K562 (cell line): ENCODE data around the gene ENDOG. TPM values are rescaled to one million over a fixed set of nuclear protein-coding genes. Genes with fewer than 3 reads are reported as not detected.
"Not testable (repeated sequence)": the region's sequence is repeated elsewhere in the genome, so short reads cannot be mapped to it uniquely, and the experiment has no call there.

ENCODE experiments used
- ATAC-seq: fragments of 200-7000 bp; cut with Tn5 transposase; 3 replicates; pipeline ENCODE4 v1.9.1; 2020; ENCODE audit warnings: moderate library complexity
- BruUV-seq: library from RNA; stranded (reverse); fragments of 400-500 nt; replicated peaks from 2 replicates; lab custom pipeline; 2021; lab: Mats Ljungman, UMichigan
- CTCF ChIA-PET: fragments of 300-600 bp; formaldehyde crosslinking; extraction: SDS; loops from one replicate; lab custom pipeline; 2021; ENCODE audit warnings: low intra/inter-chr PET ratio; lab: Yijun Ruan, JAX
- POLR2A ChIA-PET: fragments of 300-600, 350-650 bp; sonication (Branson Sonifier 250); formaldehyde crosslinking; extraction: SDS; loops from one replicate; lab custom pipeline; 2021; ENCODE audit warnings: antibody characterized with exemption, inconsistent platforms; lab: Yijun Ruan, JAX
- DNase-seq, 4 experiments: peaks; one replicate each; pipeline versions ENCODE4 v3.0.0 to v3.0.0-alpha.2; 2011 to 2018; ENCODE audit warnings: low spot score in 3 of 4, mixed read lengths in 3 of 4; ENCODE audit errors: extremely low read depth in 1 of 4
- FAIRE-seq: peaks from 2 replicates; lab custom pipeline; 2011; peaks lifted over from hg19 to GRCh38; lab: Jason Lieb, UNC
- H2AFZ ChIP-seq: 2 replicates; pipeline ENCODE4 v1.6.0; 2011; ENCODE audit warnings: low read depth, low read length, control low read depth, inconsistent platforms
- H3K27ac ChIP-seq: fragments of 200-600 bp; 3 replicates; pipeline ENCODE4 v1.8.0; 2011; ENCODE audit warnings: low read depth, mild to moderate bottlenecking, control low read depth, inconsistent platforms, low read length, moderate library complexity, mixed read lengths; ENCODE audit errors: extremely low read depth
- H3K27me3 ChIP-seq, 2 experiments: fragments of 300-600 bp in 1 of 2; 2 replicates in 1 of 2; 3 replicates in 1 of 2; pipeline versions ENCODE4 v1.6.0 to v1.8.0; 2011; ENCODE audit warnings: inconsistent platforms in 2 of 2, low read length in 2 of 2, mild to moderate bottlenecking in 1 of 2, mixed read lengths in 1 of 2, moderate library complexity in 1 of 2; ENCODE audit not compliant: control insufficient read depth in 2 of 2, insufficient read depth in 2 of 2
- H3K36me3 ChIP-seq: fragments of 300-600 bp; 3 replicates; pipeline ENCODE4 v1.8.0; 2011; ENCODE audit warnings: mild to moderate bottlenecking, low read length, inconsistent platforms; ENCODE audit not compliant: control insufficient read depth, insufficient read depth
- H3K4me1 ChIP-seq, 2 experiments: fragments of 200-600 bp in 1 of 2; replicated peaks in 1 of 2; 2 replicates in 1 of 2; 3 replicates in 1 of 2; pipeline versions ENCODE4 v1.5.1 to v1.8.0; 2011; ENCODE audit warnings: inconsistent platforms in 2 of 2, low read length in 2 of 2, mild to moderate bottlenecking in 1 of 2, mixed read lengths in 1 of 2, moderate library complexity in 1 of 2; ENCODE audit not compliant: control insufficient read depth in 2 of 2, insufficient read depth in 2 of 2
- H3K4me2 ChIP-seq: 2 replicates; pipeline ENCODE4 v1.6.1; 2011; ENCODE audit warnings: low read length, control low read depth, inconsistent platforms, mixed read lengths; ENCODE audit not compliant: insufficient read depth
- H3K4me3 ChIP-seq: fragments of 200-600 bp; sonication (generic), shearing (Covaris generic); 2 replicates; pipeline ENCODE4 v1.5.1; 2016; ENCODE audit warnings: control low read depth, inconsistent platforms
- H3K79me2 ChIP-seq: fragments of 200-600 bp; 3 replicates; pipeline ENCODE4 v1.8.0; 2011; ENCODE audit warnings: low read length, inconsistent platforms; ENCODE audit not compliant: control insufficient read depth, insufficient read depth
- H3K9ac ChIP-seq, 2 experiments: 2 replicates each; pipeline versions ENCODE4 v1.6.0 to v1.6.1; 2011; ENCODE audit warnings: low read depth in 2 of 2, low read length in 2 of 2, control low read depth in 1 of 2, inconsistent platforms in 1 of 2, mild to moderate bottlenecking in 1 of 2, mixed read lengths in 1 of 2; ENCODE audit not compliant: insufficient read depth in 1 of 2
- H3K9me1 ChIP-seq: one replicate; pipeline ENCODE4 v1.6.0; 2011; ENCODE audit warnings: inconsistent platforms, mild to moderate bottlenecking, low read length, moderate library complexity; ENCODE audit not compliant: control insufficient read depth, insufficient read depth
- H3K9me3 ChIP-seq: replicated peaks from 2 replicates; pipeline ENCODE4 v1.5.1; 2011; ENCODE audit warnings: low read depth, low read length, inconsistent platforms; ENCODE audit not compliant: control insufficient read depth, insufficient read depth
- H4K20me1 ChIP-seq: replicated peaks from 2 replicates; pipeline ENCODE4 v1.6.1; 2011; ENCODE audit warnings: low read length, inconsistent platforms, mixed read lengths; ENCODE audit not compliant: control insufficient read depth, insufficient read depth
- RAD21 ChIP-seq, 2 experiments: fragments of 250-450 bp in 1 of 2; fragments of 450-650 bp in 1 of 2; sonication (Bioruptor Pico) in 1 of 2; formaldehyde crosslinking in 1 of 2; IDR thresholded peaks in 1 of 2; conservative IDR thresholded peaks in 1 of 2; 2 replicates each; pipeline versions ENCODE4 v1.4.0 to v1.8.0; 2020 to 2022; ENCODE audit warnings: mild to moderate bottlenecking in 2 of 2, moderate library complexity in 1 of 2
- WGBS: fragments of 100-300 bp; shearing (Covaris generic); methylation state at CpG from one replicate; pipeline ENCODE4 v1.1.6; 2016; ENCODE audit warnings: low coverage, mixed read lengths; ENCODE audit not compliant: insufficient coverage; ENCODE audit errors: missing lambda C conversion rate; 5-methylcytosine and 5-hydroxymethylcytosine counted together
- in situ Hi-C: fragments of 300-500 bp; cut with MboI; formaldehyde crosslinking; loops from 4 replicates; pipeline ENCODE4 v1.15.0; 2018; ENCODE audit warnings: inconsistent platforms, mixed read lengths
- intact Hi-C: fragments of 100-400 bp; cut with micrococcal nuclease; formaldehyde crosslinking; loops from 2 replicates; pipeline ENCODE4 v1.14.2; 2022
- polyA plus RNA-seq, 8 experiments: library from polyadenylated mRNA; depleted of rRNA in 4 of 8; stranded (reverse) in 5 of 8; unstranded in 3 of 8; fragments of >200 nt; fragmentation: Nextera tagmentation in 2 of 8; fragmentation: Illumina TruSeq in 1 of 8; extraction: Ambion mirVana in 2 of 8; extraction: Trizol in 1 of 8; gene quantifications; 2 replicates each; pipeline versions ENCODE4 v1.2.1 to v1.2.3, GENCODE V29; 2011 to 2014; ENCODE audit warnings: inconsistent platforms in 1 of 8, missing spikeins in 1 of 8
- total RNA-seq, 7 experiments: library from RNA; depleted of rRNA in 6 of 7; stranded (reverse); fragments of >200 nt in 6 of 7; fragmentation: Illumina TruSeq in 2 of 7; extraction: Trizol in 2 of 7; gene quantifications; 2 replicates each; pipeline versions ENCODE4 v1.2.1 to v1.2.3, GENCODE V29; 2011 to 2021; ENCODE audit warnings: low replicate concordance in 1 of 7
- TF ChIP-seq, protein P1 (sequence below), 3 experiments: IDR thresholded peaks in 2 of 3; conservative IDR thresholded peaks in 1 of 3; 2 replicates each; pipeline ENCODE4 v1.5.1; 2011 to 2012; ENCODE audit warnings: low read length in 3 of 3, mild to moderate bottlenecking in 3 of 3, control low read depth in 2 of 3, improper control_type of control experiment in 1 of 3, inconsistent platforms in 1 of 3, low read depth in 1 of 3, mixed read lengths in 1 of 3, moderate library complexity in 1 of 3; ENCODE audit not compliant: insufficient read depth in 2 of 3

Gene ENDOG
- total and polyA plus RNA-seq, 9 of the 15 experiments (the other 6 are each of a cell fraction or from before 2014, with no cell fraction given), result 1.2 to 91.0 (median 25.5) TPM

DNA sequence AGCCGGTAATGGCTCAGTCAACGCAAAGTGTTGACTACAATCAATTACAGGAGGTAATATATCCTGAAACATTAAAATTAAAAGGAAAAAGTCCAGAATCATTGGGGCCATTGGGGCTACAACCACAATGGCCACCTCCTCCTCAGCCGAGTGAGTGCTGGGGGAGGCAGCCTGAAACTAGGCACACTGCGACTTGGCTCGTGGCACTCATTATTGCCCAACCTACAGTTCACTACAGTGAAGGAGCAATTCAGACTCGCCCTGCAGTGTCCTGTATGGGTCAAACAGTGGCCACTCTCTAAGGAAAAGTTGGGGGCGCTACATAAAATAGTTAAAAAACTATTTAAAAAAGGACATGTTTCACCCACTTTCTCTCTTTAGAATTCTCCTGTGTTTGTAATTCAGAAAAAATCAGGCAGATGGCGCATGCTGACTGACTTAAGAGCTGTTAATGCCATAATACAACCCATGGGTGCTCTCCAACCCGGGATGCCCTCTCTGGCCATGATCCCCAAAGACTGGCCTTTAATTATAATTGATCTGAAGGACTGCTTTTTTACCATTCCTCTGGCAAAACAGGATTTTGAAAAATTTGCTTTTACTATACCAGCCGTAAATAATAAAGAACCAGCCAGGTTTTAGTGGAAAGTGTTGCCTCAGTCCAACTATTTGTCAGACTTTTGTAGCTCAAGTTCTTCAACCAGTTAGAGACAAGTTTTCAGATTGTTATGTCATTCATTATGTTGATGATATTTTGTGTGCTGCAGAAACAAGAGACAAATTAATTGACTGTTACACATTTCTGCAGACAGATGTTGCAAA is 33.7 kb downstream of the ENDOG start:
- 66% methylated on average over 10 of the region's 10 CpGs for WGBS
- POLR2A ChIA-PET, result interaction anchor here (0.7 to 0.9 kb wide), 2 partner anchors 110 to 128 kb away, joined by 3 read pairs; partner anchors contain the start of gene ZDHHC12

DNA sequence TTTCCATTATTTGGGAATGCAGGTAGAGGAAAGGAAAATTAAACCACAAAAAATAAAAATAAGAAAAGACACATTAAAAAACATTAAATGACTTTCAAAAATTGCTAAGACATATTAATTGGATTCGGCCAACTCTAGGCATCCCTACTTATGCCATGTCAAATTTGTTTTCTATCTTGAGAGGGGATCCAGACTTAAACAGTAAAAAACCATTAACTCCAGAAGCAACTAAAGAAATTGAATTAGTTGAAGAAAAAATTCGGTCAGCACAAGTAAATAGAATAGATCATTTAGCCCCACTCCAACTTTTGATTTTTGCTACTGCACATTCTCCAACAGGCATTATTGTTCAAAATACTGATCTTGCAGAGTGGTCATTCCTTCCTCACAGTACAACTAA is 34.3 kb downstream of the ENDOG start:
- ChIA-PET CTCF (interaction anchor here (1.2 kb wide), 1 partner anchor 75 kb away, joined by 4 read pairs; no protein-coding TSS in a partner anchor), POLR2A (interaction anchor here (0.9 kb wide), 1 partner anchor 129 kb away, joined by 3 read pairs; the partner anchor contains the start of gene ZDHHC12)
- H2AFZ ChIP-seq, H3K9me1 ChIP-seq, ATAC-seq, H3K27me3 ChIP-seq, FAIRE-seq, H3K9ac ChIP-seq, H3K36me3 ChIP-seq, in situ Hi-C loops, BruUV-seq, H4K20me1 ChIP-seq, DNase-seq, H3K4me3 ChIP-seq, H3K79me2 ChIP-seq, H3K4me2 ChIP-seq, H3K4me1 ChIP-seq, intact Hi-C loops, H3K27ac ChIP-seq: not testable (repeated sequence)
- 49% methylated on average over 2 of the region's 2 CpGs for WGBS
- H3K9me3 ChIP-seq, result peaks cover 11% of the 10 kb centered on the region

More for the DNA sequence above, 33.7 kb downstream of the ENDOG start:
- in situ Hi-C loops, H3K27ac ChIP-seq, BruUV-seq, H4K20me1 ChIP-seq, H3K9me1 ChIP-seq, FAIRE-seq, H3K9ac ChIP-seq, H2AFZ ChIP-seq, H3K4me1 ChIP-seq, H3K36me3 ChIP-seq, ATAC-seq, intact Hi-C loops, H3K27me3 ChIP-seq, H3K4me2 ChIP-seq, H3K79me2 ChIP-seq, H3K4me3 ChIP-seq: not testable (repeated sequence)
- peaks cover 12% of the 10 kb centered on the region for H3K9me3 ChIP-seq
- DNase-seq, result peak in 1 of 4 experiments; percentile 37
- TF ChIP-seq RAD21 (CRISPR knock-in tag; conservative IDR thresholded peaks at IDR 0.05 in 1 of 2, IDR thresholded peaks at IDR 0.05 in 1 of 2), result peak in 1 of 2 experiments; percentile 55; a peak in 3 of 4 replicates
- TF ChIP-seq, protein P1, sequence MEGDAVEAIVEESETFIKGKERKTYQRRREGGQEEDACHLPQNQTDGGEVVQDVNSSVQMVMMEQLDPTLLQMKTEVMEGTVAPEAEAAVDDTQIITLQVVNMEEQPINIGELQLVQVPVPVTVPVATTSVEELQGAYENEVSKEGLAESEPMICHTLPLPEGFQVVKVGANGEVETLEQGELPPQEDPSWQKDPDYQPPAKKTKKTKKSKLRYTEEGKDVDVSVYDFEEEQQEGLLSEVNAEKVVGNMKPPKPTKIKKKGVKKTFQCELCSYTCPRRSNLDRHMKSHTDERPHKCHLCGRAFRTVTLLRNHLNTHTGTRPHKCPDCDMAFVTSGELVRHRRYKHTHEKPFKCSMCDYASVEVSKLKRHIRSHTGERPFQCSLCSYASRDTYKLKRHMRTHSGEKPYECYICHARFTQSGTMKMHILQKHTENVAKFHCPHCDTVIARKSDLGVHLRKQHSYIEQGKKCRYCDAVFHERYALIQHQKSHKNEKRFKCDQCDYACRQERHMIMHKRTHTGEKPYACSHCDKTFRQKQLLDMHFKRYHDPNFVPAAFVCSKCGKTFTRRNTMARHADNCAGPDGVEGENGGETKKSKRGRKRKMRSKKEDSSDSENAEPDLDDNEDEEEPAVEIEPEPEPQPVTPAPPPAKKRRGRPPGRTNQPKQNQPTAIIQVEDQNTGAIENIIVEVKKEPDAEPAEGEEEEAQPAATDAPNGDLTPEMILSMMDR (IDR thresholded peaks at IDR 0.05 in 2 of 3, conservative IDR thresholded peaks at IDR 0.05 in 1 of 3; ENCODE audit: insufficient read depth in 2 of 3, low read depth in 1 of 3, low read length in 3 of 3), result peak; percentile 25 to 53 (median 40); a peak in 3 of 6 replicates
- CTCF ChIA-PET, result interaction anchor here (1.0 to 1.2 kb wide), 2 partner anchors 76 to 78 kb away, joined by 3 to 4 read pairs; no protein-coding TSS in a partner anchor

DNA sequence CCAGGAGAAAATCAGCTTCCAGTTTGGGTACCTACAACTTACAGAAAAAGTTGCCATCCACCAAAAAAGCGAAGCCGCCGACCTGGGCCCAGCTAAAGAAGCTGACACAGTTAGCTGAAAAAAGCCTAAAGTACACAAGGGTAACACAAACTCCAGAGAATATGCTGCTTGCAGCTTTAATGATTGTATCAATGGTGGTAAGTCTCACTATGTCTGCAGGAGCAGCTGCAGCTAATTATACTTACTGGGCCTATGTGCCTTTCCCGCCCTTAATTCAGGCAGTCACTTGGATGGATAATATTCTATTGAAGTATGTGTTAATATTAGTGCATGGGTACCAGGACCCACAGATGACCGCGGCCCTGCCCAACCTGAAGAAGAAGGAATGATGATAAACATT is 36.2 kb downstream of the ENDOG start:
- H2AFZ ChIP-seq, H3K9me3 ChIP-seq, BruUV-seq, H3K4me2 ChIP-seq, H3K4me1 ChIP-seq, H3K27me3 ChIP-seq, H3K9ac ChIP-seq, H3K79me2 ChIP-seq, H3K36me3 ChIP-seq, DNase-seq, CTCF ChIA-PET, H3K9me1 ChIP-seq, H4K20me1 ChIP-seq, FAIRE-seq, H3K27ac ChIP-seq, H3K4me3 ChIP-seq, ATAC-seq, intact Hi-C loops, in situ Hi-C loops: not testable (repeated sequence)
- POLR2A ChIA-PET, result interaction anchor here (1.2 kb wide), 1 partner anchor 9 kb away, joined by 3 read pairs; no protein-coding TSS in a partner anchor
- WGBS, result 77% methylated on average over 6 of the region's 6 CpGs
